ENCODE results near the gene STIM1.

The STIM1 gene

GRCh38 chr11:4134806-4135205 lies 279.3 kb downstream of the STIM1 start:
- DNase-seq = no peak

GRCh38 chr11:4138497-4138896 lies 283.0 kb downstream of the STIM1 start:
- no peak for DNase-seq

- DNase-seq = no peak
Measured at GRCh38 chr11:4140067-4140636, 284.7 kb downstream of the STIM1 start.

All from NCI-H1092 (cell line).